GM18867 (cell line): ENCODE results near the gene DNPH1.

Experiments used
- ATAC-seq: cut with Tn5 transposase; IDR thresholded peaks from one replicate; pipeline ENCODE4 v1.9.1; 2021; ENCODE audit warnings: mild to moderate bottlenecking, moderate library complexity; ENCODE audit not compliant: unreplicated experiment

Gene DNPH1

DNA sequence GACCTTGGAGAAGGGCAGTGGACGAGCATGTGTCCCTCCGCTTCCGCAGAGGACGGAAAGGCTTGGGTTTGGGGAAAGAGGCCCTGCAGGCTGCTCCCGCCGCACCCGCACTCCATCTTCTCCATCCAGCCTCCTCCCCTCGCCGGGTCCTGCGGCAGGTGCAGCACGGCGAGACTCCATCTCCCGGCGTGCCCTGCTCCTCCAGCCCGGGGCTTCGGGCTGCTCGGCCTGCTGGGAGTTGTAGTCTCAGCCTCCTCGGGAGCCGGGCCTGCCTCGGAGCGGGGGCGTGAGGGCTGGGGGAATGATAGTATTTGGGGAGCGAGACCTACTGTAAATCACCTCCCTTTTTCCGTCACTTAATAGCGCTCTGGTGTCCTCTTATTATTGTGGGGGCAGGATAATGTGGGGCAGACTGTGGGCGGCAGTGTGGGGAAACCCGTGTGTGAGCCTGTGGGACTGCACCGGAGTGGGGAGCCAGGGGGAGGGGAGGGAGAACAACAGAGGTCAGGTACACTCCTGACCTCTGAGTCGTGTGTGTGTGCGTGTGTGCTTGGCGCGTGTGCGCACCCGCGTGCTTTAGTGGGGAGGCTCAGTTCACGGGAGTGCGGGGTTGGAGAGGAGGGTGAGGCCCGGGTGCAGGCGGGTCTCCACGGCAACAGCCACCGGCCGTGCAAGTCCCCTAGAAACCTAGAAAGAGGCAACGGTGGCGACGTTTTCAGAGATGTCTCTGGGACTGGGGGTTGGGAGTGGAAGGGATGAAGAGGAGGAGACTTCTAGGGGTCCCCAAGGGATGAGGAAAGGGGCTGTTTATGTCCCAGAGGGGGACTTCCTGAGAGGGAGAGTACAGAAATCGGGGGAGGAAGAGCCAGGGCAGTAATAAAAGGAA is 18.1 kb upstream of the DNPH1 start:
- ATAC-seq: peak; percentile 90

- peak; percentile 35 for ATAC-seq
Observed at GRCh38 chr6:43246301-43247113, 17.2 kb upstream of the DNPH1 start.

GRCh38 chr6:43243664-43244321 is 14.5 kb upstream of the DNPH1 start:
- ATAC-seq: no peak

GRCh38 chr6:43242908-43243663 is 13.8 kb upstream of the DNPH1 start, which contains the start of gene TTBK1:
TSS of gene TTBK1 (plus strand) at chr6:43243481. CDS start at chr6:43246661, 3,180 bp downstream.
- no peak for ATAC-seq

GRCh38 chr6:43241446-43241845 is 12.2 kb upstream of the DNPH1 start:
- no peak for ATAC-seq

GRCh38 chr6:43240950-43241349 is 11.7 kb upstream of the DNPH1 start:
- ATAC-seq: no peak

GRCh38 chr6:43239054-43239453 is 9.8 kb upstream of the DNPH1 start:
- no peak for ATAC-seq

- no peak for ATAC-seq
Observed at GRCh38 chr6:43235841-43236240, 6.6 kb upstream of the DNPH1 start.

GRCh38 chr6:43231735-43232450 is 2.6 kb upstream of the DNPH1 start:
- no peak for ATAC-seq

GRCh38 chr6:43231053-43231452 is 1.8 kb upstream of the DNPH1 start:
- no peak for ATAC-seq

- ATAC-seq: peak; percentile 10
Observed at GRCh38 chr6:43229803-43230620, 731 bp upstream of the DNPH1 start.

DNA sequence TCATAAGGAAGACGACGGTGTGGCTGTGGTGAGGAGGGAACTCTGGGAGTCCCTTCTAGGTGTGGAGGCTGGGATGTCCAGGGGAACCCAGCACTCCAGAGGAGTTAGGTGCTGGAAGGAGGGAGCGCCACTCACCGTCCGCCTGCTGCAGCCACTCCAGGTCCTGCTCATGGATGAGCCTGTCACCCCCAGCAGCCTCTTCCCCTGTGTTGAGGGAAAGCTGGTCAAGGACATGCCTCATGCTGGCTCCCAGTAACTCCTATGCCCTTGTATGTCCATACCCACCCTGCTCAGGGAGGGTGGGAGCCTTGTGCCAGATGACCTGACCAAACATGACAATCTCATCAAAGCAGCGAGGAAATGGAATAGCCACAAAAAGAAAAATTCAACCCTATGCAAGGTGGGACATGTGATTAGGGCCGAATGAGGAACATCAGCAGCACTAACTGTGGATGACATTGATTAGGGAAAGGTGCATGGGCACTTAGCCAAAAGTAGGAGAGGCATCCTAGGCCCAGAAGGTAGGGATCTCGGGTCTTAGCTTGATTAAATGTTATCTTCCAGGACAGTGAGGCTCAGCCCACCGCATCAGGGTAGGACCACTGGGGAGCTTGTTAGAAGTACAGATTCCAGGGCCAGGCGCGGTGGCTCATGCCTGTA is 3.0 kb downstream of the DNPH1 start:
- no peak for ATAC-seq

DNA sequence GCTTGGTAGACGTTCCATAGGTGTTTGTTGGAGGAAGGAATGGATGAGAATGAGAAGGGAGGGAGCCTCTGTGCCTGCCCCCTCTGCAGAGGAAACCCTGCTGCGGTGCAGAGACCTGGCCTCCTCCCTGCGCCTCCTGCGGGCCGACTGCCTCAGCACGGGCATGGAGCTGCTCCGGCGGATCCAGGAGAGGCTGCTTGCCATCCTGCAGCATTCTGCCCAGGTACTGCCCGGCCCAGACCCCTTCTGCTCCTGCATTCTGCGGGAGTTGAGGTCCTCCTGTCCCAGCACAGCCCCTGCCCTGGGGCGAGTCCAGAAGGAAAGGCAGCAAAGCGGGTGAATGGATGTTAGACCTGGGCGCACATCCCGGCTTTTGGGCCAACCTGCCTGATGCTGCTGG is 6.1 kb downstream of the DNPH1 start:
- no peak for ATAC-seq

DNA sequence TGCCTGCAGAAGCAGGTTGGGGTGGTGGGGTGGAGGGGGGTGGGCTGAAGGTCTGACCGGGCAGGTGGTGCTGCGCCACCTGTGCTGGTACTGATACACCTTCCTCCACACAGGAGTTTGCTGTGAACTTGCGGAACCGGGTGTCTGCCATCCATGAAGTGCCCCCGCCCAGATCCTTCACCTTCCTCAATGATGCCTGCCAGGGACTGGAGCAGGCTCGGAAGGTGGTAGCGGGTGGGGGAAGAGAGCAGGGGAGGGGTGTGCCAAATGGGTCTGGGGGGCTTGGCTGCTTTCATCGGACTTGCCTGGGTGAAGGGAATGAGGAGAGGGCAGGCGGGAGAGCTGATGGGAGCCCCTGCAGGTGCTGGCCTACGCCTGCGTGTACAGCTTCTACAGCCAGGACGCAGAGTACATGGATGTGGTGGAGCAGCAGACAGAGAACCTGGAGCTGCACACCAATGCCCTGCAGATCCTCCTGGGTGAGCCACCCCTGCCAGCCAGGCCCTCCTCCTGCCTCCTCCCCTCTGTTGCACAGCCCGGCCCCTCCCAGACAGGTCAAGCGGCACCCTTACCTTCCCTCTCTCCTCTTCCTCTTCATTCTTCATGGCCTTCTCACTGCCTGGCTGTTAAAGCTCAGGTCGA is 6.7 kb downstream of the DNPH1 start:
- no peak for ATAC-seq

DNA sequence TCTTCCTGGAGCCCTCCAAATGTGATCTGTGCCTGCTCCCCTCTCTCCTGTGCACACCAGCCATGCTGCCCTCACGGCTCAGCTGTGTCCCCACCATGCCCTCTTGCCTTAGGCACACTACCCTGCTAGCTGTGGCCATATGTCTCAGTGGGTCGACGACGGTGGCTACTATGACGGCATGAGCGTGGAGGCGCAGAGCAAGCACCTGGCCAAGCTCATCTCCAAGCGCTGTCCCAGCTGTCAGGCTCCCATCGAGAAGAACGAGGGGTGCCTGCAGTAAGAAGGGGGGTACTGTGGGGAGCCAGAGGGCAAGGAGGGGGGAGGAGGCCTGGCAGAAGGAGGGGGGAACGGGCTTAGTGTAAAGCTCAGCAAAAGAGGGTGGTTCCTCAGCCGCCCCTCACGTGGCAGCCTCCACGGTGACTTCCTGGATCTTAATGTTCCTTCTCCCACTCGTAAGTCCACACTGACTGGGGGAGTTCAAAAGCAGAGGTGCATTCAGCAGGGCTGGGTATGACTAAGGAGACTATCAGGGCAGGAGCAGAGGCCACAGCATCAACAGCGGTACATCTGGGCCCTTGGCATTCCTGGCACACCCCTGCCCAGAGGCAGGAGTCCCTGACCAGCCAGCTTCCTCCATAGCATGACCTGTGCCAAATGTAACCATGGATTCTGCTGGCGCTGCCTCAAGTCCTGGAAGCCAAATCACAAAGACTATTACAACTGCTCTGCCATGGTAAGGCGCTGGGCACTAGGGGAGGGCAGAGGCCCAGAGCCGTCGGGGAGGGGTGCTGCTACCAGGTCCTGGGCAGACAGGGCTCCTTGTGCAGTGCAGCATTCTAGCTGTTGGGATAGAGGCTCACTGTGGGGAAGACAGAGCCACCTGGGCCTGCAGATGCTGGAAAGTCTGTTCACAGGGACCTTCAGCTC is 8.0 kb downstream of the DNPH1 start:
- no peak for ATAC-seq

DNA sequence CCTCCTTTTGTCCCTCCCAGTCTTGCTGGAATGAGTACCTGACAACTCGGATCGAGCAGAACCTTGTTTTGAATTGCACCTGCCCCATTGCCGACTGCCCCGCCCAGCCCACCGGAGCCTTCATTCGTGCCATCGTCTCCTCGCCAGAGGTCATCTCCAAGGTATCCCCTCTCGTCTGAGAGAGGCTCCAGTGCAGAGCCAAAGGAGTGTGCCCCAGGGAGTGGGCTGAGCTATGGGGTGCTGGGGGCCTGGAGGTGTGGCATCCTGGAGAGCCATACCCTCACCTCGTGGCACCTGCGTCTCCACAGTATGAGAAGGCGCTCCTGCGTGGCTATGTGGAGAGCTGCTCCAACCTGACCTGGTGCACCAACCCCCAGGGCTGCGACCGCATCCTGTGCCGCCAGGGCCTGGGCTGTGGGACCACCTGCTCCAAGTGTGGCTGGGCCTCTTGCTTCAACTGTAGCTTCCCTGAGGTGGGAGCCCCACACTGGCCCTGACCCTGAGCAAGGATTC is 8.8 kb downstream of the DNPH1 start:
- no peak for ATAC-seq

DNA sequence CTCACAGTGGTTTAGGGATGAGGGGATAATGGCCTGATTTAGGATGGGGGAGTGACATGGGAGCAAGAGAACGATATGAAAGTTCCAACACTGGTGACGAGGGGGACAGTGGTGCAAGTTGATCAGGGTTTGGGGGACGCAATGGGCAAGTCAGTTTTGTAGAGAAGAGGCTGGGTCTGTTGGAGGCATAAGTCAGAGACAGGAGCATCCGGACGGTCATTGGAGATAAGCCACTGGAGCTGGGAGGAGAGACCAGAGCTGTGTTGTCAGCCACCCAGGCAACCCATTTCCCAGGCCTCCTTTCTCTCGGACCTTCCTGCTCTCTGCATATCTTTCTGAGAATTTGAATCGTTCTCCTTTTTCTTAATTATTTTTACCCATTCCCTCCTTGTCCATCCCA is 9.5 kb downstream of the DNPH1 start:
- no peak for ATAC-seq
